ENCODE measurements around the gene ZKSCAN7. TPM values are rescaled to one million over a fixed set of nuclear protein-coding genes. Genes with fewer than 3 reads are reported as not detected.
"Not testable (repeated sequence)": the region's sequence is repeated elsewhere in the genome, so short reads cannot be mapped to it uniquely, and the experiment has no call there.

Gene ZKSCAN7
- polyA plus RNA-seq, 1 donor (not counting 4 experiments of a cell fraction or from before 2014, with no cell fraction given) = 1.6 TPM

DNA sequence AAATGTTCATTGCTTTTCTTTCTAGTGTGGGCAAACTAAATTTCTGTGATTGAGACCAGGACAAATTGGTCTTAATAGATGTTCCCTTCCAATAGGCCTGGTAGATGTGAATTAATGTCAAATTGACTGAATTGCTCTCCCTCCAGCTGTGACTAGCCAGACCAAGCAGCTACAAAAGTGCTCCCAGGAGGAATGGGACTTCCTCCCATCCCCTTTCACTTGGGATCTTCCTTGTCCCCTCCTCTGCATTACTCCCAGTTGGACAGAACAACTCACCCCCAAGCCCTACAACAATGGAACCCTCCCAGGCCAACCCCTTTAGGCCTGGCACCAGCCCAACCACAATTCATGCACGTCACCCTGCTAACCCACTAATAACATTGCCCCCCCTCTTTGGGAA is 19.6 kb upstream of the ZKSCAN7 start:
- Histone ChIP-seq H3K27me3 (ENCODE audit: control insufficient read depth, extremely low read depth, insufficient read depth, low read length) (peaks cover 5% of the 10 kb centered on the region), H2AFZ (ENCODE audit: control insufficient read depth, low read length) (no peak overlapping the region), H3K79me2 (ENCODE audit: control insufficient read depth, insufficient read depth, low read length) (no peaks in the 10 kb centered on the region), H4K20me1 (ENCODE audit: control insufficient read depth, extremely low read depth, insufficient read depth, low read length) (no peaks in the 10 kb centered on the region), H3K9me3 (ENCODE audit: control insufficient read depth, low read depth, low read length) (no peaks in the 10 kb centered on the region), H3K4me2 (ENCODE audit: control insufficient read depth, extremely low read depth, insufficient read depth, low read depth, low read length) (no peak overlapping the region), H3K9me1 (ENCODE audit: control insufficient read depth, extremely low read depth, insufficient read depth, low read length) (no peaks in the 10 kb centered on the region), H3K4me3 (ENCODE audit: control insufficient read depth in 2 of 3, extremely low read depth in 1 of 3, insufficient read depth in 2 of 3, low read depth in 1 of 3, low read length in 3 of 3) (no peak overlapping the region), H3K36me3 (ENCODE audit: control insufficient read depth in 2 of 2, extremely low read depth in 1 of 2, insufficient read depth in 2 of 2, low read length in 2 of 2) (no peaks in the 10 kb centered on the region), H3K4me1 (ENCODE audit: control insufficient read depth, extremely low read depth, insufficient read depth, low read length) (no peaks in the 10 kb centered on the region), H3K9ac (ENCODE audit: control insufficient read depth, extremely low read depth, insufficient read depth, low read length) (no peak overlapping the region), H3K27ac (ENCODE audit: control insufficient read depth, insufficient read depth, low read length) (no peak overlapping the region)
- DNase-seq (ENCODE audit: low read depth, low spot score) (no peak), FAIRE-seq (no peak)
- dilution Hi-C loops (cut with MboI; ENCODE audit: extremely low pct_ligation_motif_present, low sequenced_read_pairs) = no loop called here
- no peak for TF ChIP-seq EZH2 (IDR thresholded peaks at IDR 0.05; ENCODE audit: low read length)

DNA sequence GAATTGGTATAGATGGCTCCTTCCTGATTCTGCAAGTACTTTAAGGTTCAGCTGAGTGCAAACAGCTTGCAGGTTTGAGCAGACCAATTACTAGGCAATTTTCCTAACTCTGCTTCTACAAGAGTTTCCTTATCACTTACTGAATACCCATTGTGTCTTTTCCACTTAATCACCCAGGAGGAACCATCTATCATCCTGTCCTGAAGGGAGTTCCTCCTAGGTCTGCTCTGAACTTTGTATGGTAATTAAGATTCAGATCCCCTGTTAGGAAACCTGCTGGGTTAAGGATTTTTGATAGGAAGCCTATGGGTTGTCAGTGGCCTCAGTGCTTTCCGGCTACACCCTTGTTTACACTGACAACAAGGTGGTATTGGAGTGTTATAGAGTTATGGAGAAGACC is 10.2 kb upstream of the ZKSCAN7 start:
- H3K27me3 ChIP-seq (ENCODE audit: control insufficient read depth, extremely low read depth, insufficient read depth, low read length); H3K27ac ChIP-seq (ENCODE audit: control insufficient read depth, insufficient read depth, low read length); FAIRE-seq; H3K79me2 ChIP-seq (ENCODE audit: control insufficient read depth, insufficient read depth, low read length); H3K9ac ChIP-seq (ENCODE audit: control insufficient read depth, extremely low read depth, insufficient read depth, low read length); H4K20me1 ChIP-seq (ENCODE audit: control insufficient read depth, extremely low read depth, insufficient read depth, low read length); H2AFZ ChIP-seq (ENCODE audit: control insufficient read depth, low read length); dilution Hi-C loops (cut with MboI; ENCODE audit: extremely low pct_ligation_motif_present, low sequenced_read_pairs); DNase-seq (ENCODE audit: low read depth, low spot score); H3K9me1 ChIP-seq (ENCODE audit: control insufficient read depth, extremely low read depth, insufficient read depth, low read length); H3K9me3 ChIP-seq (ENCODE audit: control insufficient read depth, low read depth, low read length); H3K4me1 ChIP-seq (ENCODE audit: control insufficient read depth, extremely low read depth, insufficient read depth, low read length); H3K4me2 ChIP-seq (ENCODE audit: control insufficient read depth, extremely low read depth, insufficient read depth, low read depth, low read length); H3K4me3 ChIP-seq (ENCODE audit: control insufficient read depth in 2 of 3, extremely low read depth in 1 of 3, insufficient read depth in 2 of 3, low read depth in 1 of 3, low read length in 3 of 3); H3K36me3 ChIP-seq (ENCODE audit: control insufficient read depth in 2 of 2, extremely low read depth in 1 of 2, insufficient read depth in 2 of 2, low read length in 2 of 2): not testable (repeated sequence)

DNA sequence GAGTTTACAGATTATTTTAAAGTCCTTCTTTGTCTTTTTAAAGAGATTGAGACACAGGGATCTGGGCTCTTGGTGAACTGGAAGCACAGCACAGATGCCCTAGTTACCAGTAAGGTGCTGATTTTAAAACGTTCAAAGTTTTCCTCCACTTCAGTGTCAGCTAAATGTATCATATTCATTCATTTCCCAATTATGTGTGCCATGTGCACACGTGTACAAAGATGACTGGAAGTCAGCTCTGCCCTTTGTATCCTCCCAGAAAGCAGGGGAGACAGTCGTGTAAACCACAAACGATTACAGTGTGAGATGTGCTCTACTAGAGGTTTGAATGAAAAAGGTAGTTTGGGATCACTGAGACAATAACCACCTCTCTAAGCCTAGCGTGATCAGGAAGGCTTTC is 730 bp downstream of the ZKSCAN7 start:
- Histone ChIP-seq H3K9me3 (ENCODE audit: control insufficient read depth, low read depth, low read length) (no peaks in the 10 kb centered on the region), H4K20me1 (ENCODE audit: control insufficient read depth, extremely low read depth, insufficient read depth, low read length) (no peaks in the 10 kb centered on the region), H3K4me1 (ENCODE audit: control insufficient read depth, extremely low read depth, insufficient read depth, low read length) (peaks cover 11% of the 10 kb centered on the region), H3K4me3 (ENCODE audit: control insufficient read depth in 2 of 3, extremely low read depth in 1 of 3, insufficient read depth in 2 of 3, low read depth in 1 of 3, low read length in 3 of 3) (peak overlapping the region; percentile 51 to 93 (median 78)), H3K4me2 (ENCODE audit: control insufficient read depth, extremely low read depth, insufficient read depth, low read depth, low read length) (peak overlapping the region; percentile 98), H3K9me1 (ENCODE audit: control insufficient read depth, extremely low read depth, insufficient read depth, low read length) (no peaks in the 10 kb centered on the region), H3K27ac (ENCODE audit: control insufficient read depth, insufficient read depth, low read length) (peak overlapping the region; percentile 47), H2AFZ (ENCODE audit: control insufficient read depth, low read length) (peak overlapping the region; percentile 98), H3K79me2 (ENCODE audit: control insufficient read depth, insufficient read depth, low read length) (no peaks in the 10 kb centered on the region), H3K9ac (ENCODE audit: control insufficient read depth, extremely low read depth, insufficient read depth, low read length) (peak overlapping the region; percentile 70), H3K27me3 (ENCODE audit: control insufficient read depth, extremely low read depth, insufficient read depth, low read length) (no peaks in the 10 kb centered on the region), H3K36me3 (ENCODE audit: control insufficient read depth in 2 of 2, extremely low read depth in 1 of 2, insufficient read depth in 2 of 2, low read length in 2 of 2) (peaks cover 0 to 5% of the 10 kb centered on the region in 2 experiments)
- dilution Hi-C loops (cut with MboI; ENCODE audit: extremely low pct_ligation_motif_present, low sequenced_read_pairs) = no loop called here
- TF ChIP-seq EZH2 (IDR thresholded peaks at IDR 0.05; ENCODE audit: low read length) = no peak
- TF ChIP-seq, protein P1, sequence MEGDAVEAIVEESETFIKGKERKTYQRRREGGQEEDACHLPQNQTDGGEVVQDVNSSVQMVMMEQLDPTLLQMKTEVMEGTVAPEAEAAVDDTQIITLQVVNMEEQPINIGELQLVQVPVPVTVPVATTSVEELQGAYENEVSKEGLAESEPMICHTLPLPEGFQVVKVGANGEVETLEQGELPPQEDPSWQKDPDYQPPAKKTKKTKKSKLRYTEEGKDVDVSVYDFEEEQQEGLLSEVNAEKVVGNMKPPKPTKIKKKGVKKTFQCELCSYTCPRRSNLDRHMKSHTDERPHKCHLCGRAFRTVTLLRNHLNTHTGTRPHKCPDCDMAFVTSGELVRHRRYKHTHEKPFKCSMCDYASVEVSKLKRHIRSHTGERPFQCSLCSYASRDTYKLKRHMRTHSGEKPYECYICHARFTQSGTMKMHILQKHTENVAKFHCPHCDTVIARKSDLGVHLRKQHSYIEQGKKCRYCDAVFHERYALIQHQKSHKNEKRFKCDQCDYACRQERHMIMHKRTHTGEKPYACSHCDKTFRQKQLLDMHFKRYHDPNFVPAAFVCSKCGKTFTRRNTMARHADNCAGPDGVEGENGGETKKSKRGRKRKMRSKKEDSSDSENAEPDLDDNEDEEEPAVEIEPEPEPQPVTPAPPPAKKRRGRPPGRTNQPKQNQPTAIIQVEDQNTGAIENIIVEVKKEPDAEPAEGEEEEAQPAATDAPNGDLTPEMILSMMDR (optimal IDR thresholded peaks at IDR 0.05 in 1 of 3, IDR thresholded peaks at IDR 0.05 in 1 of 3, conservative IDR thresholded peaks at IDR 0.05 in 1 of 3; ENCODE audit: extremely low read depth in 1 of 3, insufficient read depth in 2 of 3, low read length in 3 of 3) = no peak
- DNase-seq (ENCODE audit: low read depth, low spot score) (no peak), FAIRE-seq (peak; percentile 26)

Measured in keratinocyte (primary cell).